Osteocyte (in vitro differentiated cells): ENCODE data around the gene APOA1. TPM values are rescaled to one million over a fixed set of nuclear protein-coding genes. Genes with fewer than 3 reads are reported as not detected.

Experiments
- DNase-seq: peaks from one replicate; pipeline ENCODE4 v3.0.0; 2021; ENCODE audit warnings: mixed read lengths; ENCODE audit not compliant: unreplicated experiment; ENCODE audit errors: extremely low spot score
- H3K27ac Mint-ChIP-seq: one replicate; pipeline ENCODE4 v1.8.0; 2021; ENCODE audit warnings: mild to moderate bottlenecking, mixed read lengths; ENCODE audit not compliant: unreplicated experiment
- H3K27me3 Mint-ChIP-seq: one replicate; pipeline ENCODE4 v1.8.0; 2021; ENCODE audit warnings: mixed read lengths; ENCODE audit not compliant: unreplicated experiment
- H3K36me3 Mint-ChIP-seq: one replicate; pipeline ENCODE4 v1.8.0; 2021; ENCODE audit warnings: mixed read lengths; ENCODE audit not compliant: unreplicated experiment
- H3K4me1 Mint-ChIP-seq: one replicate; pipeline ENCODE4 v1.8.0; 2021; ENCODE audit warnings: mixed read lengths; ENCODE audit not compliant: unreplicated experiment
- H3K4me3 Mint-ChIP-seq: one replicate; pipeline ENCODE4 v1.8.0; 2021; ENCODE audit warnings: mild to moderate bottlenecking, moderate library complexity, mixed read lengths; ENCODE audit not compliant: unreplicated experiment
- H3K9me3 Mint-ChIP-seq: one replicate; pipeline ENCODE4 v1.8.0; 2021; ENCODE audit warnings: mixed read lengths; ENCODE audit not compliant: unreplicated experiment
- CTCF ChIP-seq: fragments of 200-600 bp; sonication (generic); IDR thresholded peaks from 2 replicates; pipeline ENCODE4 v1.5.0; 2021; ENCODE audit warnings: antibody characterized with exemption, mild to moderate bottlenecking, moderate library complexity
- total RNA-seq: library from RNA; stranded (reverse); gene quantifications from 2 replicates; pipeline ENCODE4 v1.2.1, GENCODE V29; 2021

Gene APOA1
- total RNA-seq, 1 donor from 2014 or later = not detected

GRCh38 chr11:116829525-116830183 lies 7.8 kb downstream of the APOA1 start, which contains the start of gene APOC3:
Gene APOC3 (plus strand): TSS chr11:116829907. CDS start chr11:116830583, 676 bp downstream.
- no peak for TF ChIP-seq CTCF
- Mint-ChIP-seq H3K27me3 (no peaks in the 10 kb centered on the region), H3K4me3 (no peak within 1 kb of the TSS), H3K9me3 (no peaks in the 10 kb centered on the region), H3K4me1 (peaks cover 18% of the 10 kb centered on the region), H3K36me3 (no peaks in the 10 kb centered on the region), H3K27ac (no peak within 1 kb of the TSS)
- DNase-seq = no peak

GRCh38 chr11:116828632-116829524 lies 8.5 kb downstream of the APOA1 start:
- TF ChIP-seq CTCF = no peak
- Mint-ChIP-seq H3K27ac (no peak overlapping the region), H3K4me3 (no peak overlapping the region), H3K27me3 (no peaks in the 10 kb centered on the region), H3K36me3 (no peaks in the 10 kb centered on the region), H3K9me3 (no peaks in the 10 kb centered on the region), H3K4me1 (peaks cover 18% of the 10 kb centered on the region)
- no peak for DNase-seq

- no peak for DNase-seq
- H3K36me3 Mint-ChIP-seq = no peaks in the 10 kb centered on the region
- no peak for TF ChIP-seq CTCF
- H3K27ac Mint-ChIP-seq = no peak overlapping the region
- no peak overlapping the region for H3K4me3 Mint-ChIP-seq
- no peaks in the 10 kb centered on the region for H3K9me3 Mint-ChIP-seq
- H3K4me1 Mint-ChIP-seq = peaks cover 18% of the 10 kb centered on the region
- H3K27me3 Mint-ChIP-seq = no peaks in the 10 kb centered on the region
Measured at GRCh38 chr11:116827461-116827860, 10.0 kb downstream of the APOA1 start.

GRCh38 chr11:116826751-116827431 lies 10.5 kb downstream of the APOA1 start:
- TF ChIP-seq CTCF = no peak
- Mint-ChIP-seq H3K27me3 (no peaks in the 10 kb centered on the region), H3K27ac (no peak overlapping the region), H3K9me3 (no peaks in the 10 kb centered on the region), H3K4me1 (peaks cover 18% of the 10 kb centered on the region), H3K4me3 (no peak overlapping the region), H3K36me3 (no peaks in the 10 kb centered on the region)
- DNase-seq = no peak
